Measurements from ENCODE around the gene NOL9. TPM values are rescaled to one million over a fixed set of nuclear protein-coding genes. Genes with fewer than 3 reads are reported as not detected.
A peak's percentile ranks its signal among the peaks of the same experiment; 100 is the strongest.

Gene NOL9
- total RNA-seq, 1 experiment from 2014 or later: 49.2 TPM

- ChIA-PET POLR2A (interaction anchor here (6.9 kb wide), 1 partner anchor 16 kb away, joined by 69 read pairs; the partner anchor contains the start of gene KLHL21), CTCF (interaction anchor here (0.7 kb wide), 1 partner anchor 31 kb away, joined by 4 read pairs; the partner anchor contains the start of gene TAS1R1)
- no peaks in the 10 kb centered on the region for H3K27me3 Mint-ChIP-seq (ENCODE audit: insufficient read depth, unreplicated experiment)
- H3K4me1 Mint-ChIP-seq (ENCODE audit: insufficient read depth, unreplicated experiment): peaks cover 25% of the 10 kb centered on the region
- no peak for DNase-seq (ENCODE audit: unreplicated experiment)
- no peak overlapping the region for H3K4me3 Mint-ChIP-seq (ENCODE audit: unreplicated experiment)
- H3K9me3 Mint-ChIP-seq (ENCODE audit: unreplicated experiment): no peaks in the 10 kb centered on the region
- peaks cover 38% of the 10 kb centered on the region for H3K36me3 Mint-ChIP-seq (ENCODE audit: insufficient read depth, unreplicated experiment)
- intact Hi-C loops (cut with micrococcal nuclease): no loop called here
- H3K27ac Mint-ChIP-seq (ENCODE audit: low read depth, unreplicated experiment): no peak overlapping the region
- no peak for TF ChIP-seq CTCF (IDR thresholded peaks at IDR 0.05; ENCODE audit: unreplicated experiment)
- BruUV-seq (replicated peaks): no TSS peak
Measured at GRCh38 chr1:6586404-6586816, 32.1 kb upstream of the NOL9 start.

- no peak for TF ChIP-seq CTCF (IDR thresholded peaks at IDR 0.05; ENCODE audit: unreplicated experiment)
- H3K27ac Mint-ChIP-seq (ENCODE audit: low read depth, unreplicated experiment): no peak overlapping the region
- DNase-seq (ENCODE audit: unreplicated experiment): no peak
- H3K4me1 Mint-ChIP-seq (ENCODE audit: insufficient read depth, unreplicated experiment): peaks cover 30% of the 10 kb centered on the region
- no peaks in the 10 kb centered on the region for H3K27me3 Mint-ChIP-seq (ENCODE audit: insufficient read depth, unreplicated experiment)
- no peak overlapping the region for H3K4me3 Mint-ChIP-seq (ENCODE audit: unreplicated experiment)
- ChIA-PET CTCF (interaction anchor here (0.7 to 1.5 kb wide), 2 partner anchors 12 to 30 kb away, joined by 3 to 4 read pairs; partner anchors contain the start of gene TAS1R1), POLR2A (interaction anchor here (6.9 kb wide), 1 partner anchor 16 kb away, joined by 69 read pairs; the partner anchor contains the start of gene KLHL21)
- no TSS peak for BruUV-seq (replicated peaks)
- no peaks in the 10 kb centered on the region for H3K9me3 Mint-ChIP-seq (ENCODE audit: unreplicated experiment)
- intact Hi-C loops (cut with micrococcal nuclease): no loop called here
- peaks cover 34% of the 10 kb centered on the region for H3K36me3 Mint-ChIP-seq (ENCODE audit: insufficient read depth, unreplicated experiment)
Measured at GRCh38 chr1:6585841-6586240, 31.5 kb upstream of the NOL9 start.

GRCh38 chr1:6585081-6585722 is 30.9 kb upstream of the NOL9 start:
- H3K9me3 Mint-ChIP-seq (ENCODE audit: unreplicated experiment): no peaks in the 10 kb centered on the region
- POLR2A ChIA-PET: interaction anchor here (6.9 kb wide), 1 partner anchor 17 kb away, joined by 69 read pairs; the partner anchor contains the start of gene KLHL21
- BruUV-seq (replicated peaks): no TSS peak
- CTCF ChIA-PET: interaction anchor here (1.5 kb wide), 1 partner anchor 12 kb away, joined by 3 read pairs; no protein-coding TSS in a partner anchor
- H3K27ac Mint-ChIP-seq (ENCODE audit: low read depth, unreplicated experiment): no peak overlapping the region
- H3K4me3 Mint-ChIP-seq (ENCODE audit: unreplicated experiment): no peak overlapping the region
- no peak for TF ChIP-seq CTCF (IDR thresholded peaks at IDR 0.05; ENCODE audit: unreplicated experiment)
- intact Hi-C loops (cut with micrococcal nuclease): no loop called here
- H3K27me3 Mint-ChIP-seq (ENCODE audit: insufficient read depth, unreplicated experiment): no peaks in the 10 kb centered on the region
- H3K36me3 Mint-ChIP-seq (ENCODE audit: insufficient read depth, unreplicated experiment): peaks cover 27% of the 10 kb centered on the region
- DNase-seq (ENCODE audit: unreplicated experiment): no peak
- H3K4me1 Mint-ChIP-seq (ENCODE audit: insufficient read depth, unreplicated experiment): peaks cover 33% of the 10 kb centered on the region

- ChIA-PET POLR2A (interaction anchor here (6.9 kb wide), 1 partner anchor 18 kb away, joined by 69 read pairs; the partner anchor contains the start of gene KLHL21), CTCF (interaction anchor here (0.6 to 1.5 kb wide), 2 partner anchors 13 to 145 kb away, joined by 3 to 4 read pairs; no protein-coding TSS in a partner anchor)
- Mint-ChIP-seq H3K36me3 (ENCODE audit: insufficient read depth, unreplicated experiment) (peaks cover 19% of the 10 kb centered on the region), H3K9me3 (ENCODE audit: unreplicated experiment) (no peaks in the 10 kb centered on the region), H3K27ac (ENCODE audit: low read depth, unreplicated experiment) (no peak overlapping the region), H3K27me3 (ENCODE audit: insufficient read depth, unreplicated experiment) (no peaks in the 10 kb centered on the region), H3K4me1 (ENCODE audit: insufficient read depth, unreplicated experiment) (peaks cover 35% of the 10 kb centered on the region), H3K4me3 (ENCODE audit: unreplicated experiment) (no peak overlapping the region)
- BruUV-seq (replicated peaks): no TSS peak
- intact Hi-C loops (cut with micrococcal nuclease): no loop called here
- no peak for DNase-seq (ENCODE audit: unreplicated experiment)
- peak; percentile 19 for TF ChIP-seq CTCF (IDR thresholded peaks at IDR 0.05; ENCODE audit: unreplicated experiment)
Measured at GRCh38 chr1:6584126-6585080, 30.1 kb upstream of the NOL9 start.
